Measurements from ENCODE around the gene PDE4D.

- TF ChIP-seq CTCF (IDR thresholded peaks at IDR 0.05; ENCODE audit: extremely low read depth in 1 of 2, insufficient read depth in 1 of 2, low read depth in 1 of 2, low read length in 2 of 2) (no peak), POLR2A (IDR thresholded peaks at IDR 0.05; ENCODE audit: low read depth, low read length) (no peak), POLR2AphosphoS5 (IDR thresholded peaks at IDR 0.05; ENCODE audit: insufficient read depth, low read depth, low read length) (no peak)
Observed at GRCh38 chr5:59823420-59823819, 70.1 kb downstream of the PDE4D start.

All from endothelial cell of umbilical vein (primary cell).